Ascending aorta (tissue), 2 donors: ENCODE measurements around the gene GFAP. TPM values are rescaled to one million over a fixed set of nuclear protein-coding genes. Genes with fewer than 3 reads are reported as not detected.

Experiments used
- DNase-seq, 2 donors: peaks; one replicate each; pipeline ENCODE4 v3.0.0-alpha.2; 2019; ENCODE audit warnings: low spot score in 2 of 2
- H3K27ac ChIP-seq, 2 donors: fragments of 200-600 bp; sonication (generic); one replicate each; pipeline ENCODE4 v1.5.1; 2016 to 2017; ENCODE audit warnings: mild to moderate bottlenecking in 1 of 2
- H3K27me3 ChIP-seq: fragments of 200-600 bp; sonication (generic); one replicate; pipeline ENCODE4 v1.5.1; 2017
- H3K36me3 ChIP-seq, 2 donors: fragments of 200-600 bp; sonication (generic); one replicate each; pipeline ENCODE4 v1.5.1; 2016
- H3K4me1 ChIP-seq, 2 donors: fragments of 200-600 bp; sonication (generic); one replicate each; pipeline ENCODE4 v1.5.1; 2016 to 2017; ENCODE audit warnings: mild to moderate bottlenecking in 1 of 2
- H3K4me3 ChIP-seq, 2 donors: fragments of 200-600 bp; sonication (generic); one replicate each; pipeline ENCODE4 v1.5.1; 2016 to 2017; ENCODE audit warnings: mild to moderate bottlenecking in 1 of 2
- H3K9me3 ChIP-seq, 2 donors: fragments of 200-600 bp; sonication (generic); one replicate each; pipeline ENCODE4 v1.5.1; 2016
- CTCF ChIP-seq, 3 experiments: fragments of 200-600 bp in 2 of 3; fragments of 450-650 bp in 1 of 3; sonication (generic) in 2 of 3; IDR thresholded peaks; one replicate each; pipeline ENCODE4 v1.5.1; 2016 to 2019; ENCODE audit warnings: antibody characterized with exemption in 3 of 3, mild to moderate bottlenecking in 1 of 3, moderate library complexity in 1 of 3
- intact Hi-C: fragments of 100-400 bp; cut with DNase I; formaldehyde crosslinking; loops from one replicate; pipeline ENCODE4 v1.15.1; 2023
- total RNA-seq: library from RNA; depleted of rRNA; stranded (reverse); fragments of >200 nt; gene quantifications from one replicate; pipeline ENCODE4 v1.1.0, GENCODE V29; 2016

Gene GFAP
- total RNA-seq, 1 donor from 2014 or later = 1.7 TPM

- no peak for DNase-seq
- no peak for TF ChIP-seq CTCF (IDR thresholded peaks at IDR 0.05)
- Histone ChIP-seq H3K27ac (no peak overlapping the region), H3K4me1 (peaks cover 0 to 3% of the 10 kb centered on the region in 2 donors), H3K4me3 (no peak overlapping the region), H3K27me3 (no peaks in the 10 kb centered on the region), H3K9me3 (no peaks in the 10 kb centered on the region), H3K36me3 (peaks cover 61 to 79% of the 10 kb centered on the region in 2 donors)
- intact Hi-C loops = loop anchor here (5.0 kb wide), 1 partner anchor 36 kb away; the partner anchor contains the start of gene GJC1
Observed at GRCh38 chr17:44867841-44868240, 47.5 kb downstream of the GFAP start.

DNA sequence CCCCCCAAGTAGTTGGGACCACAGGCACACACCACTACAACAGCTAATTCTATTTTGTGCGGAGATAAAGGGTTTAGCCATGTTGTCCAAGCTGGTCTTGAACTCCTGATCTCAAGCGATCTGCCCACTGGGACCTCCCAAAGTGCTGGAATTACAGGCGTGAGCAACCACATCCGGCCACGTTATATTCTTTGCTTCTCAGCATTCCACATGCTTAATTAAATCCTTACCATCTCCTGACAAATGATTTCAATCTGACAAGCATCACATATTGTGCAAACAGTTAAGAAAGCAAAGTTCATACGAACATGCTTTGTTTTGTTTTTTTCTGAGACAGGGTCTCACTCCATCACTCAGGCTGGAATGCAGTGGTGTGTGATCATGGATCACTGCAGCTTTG, 49.4 kb downstream of the GFAP start:
- no peak for TF ChIP-seq CTCF (IDR thresholded peaks at IDR 0.05)
- no peak overlapping the region for H3K27ac ChIP-seq
- peaks cover 66 to 83% of the 10 kb centered on the region in 2 donors for H3K36me3 ChIP-seq
- no peak for DNase-seq
- no peak overlapping the region for H3K4me3 ChIP-seq
- no peaks in the 10 kb centered on the region for H3K9me3 ChIP-seq
- H3K4me1 ChIP-seq = no peaks in the 10 kb centered on the region
- intact Hi-C loops = loop anchor here (1.0 to 5.0 kb wide), 3 partner anchors 34 to 91 kb away; partner anchors contain the start of gene GJC1
- H3K27me3 ChIP-seq = no peaks in the 10 kb centered on the region

DNA sequence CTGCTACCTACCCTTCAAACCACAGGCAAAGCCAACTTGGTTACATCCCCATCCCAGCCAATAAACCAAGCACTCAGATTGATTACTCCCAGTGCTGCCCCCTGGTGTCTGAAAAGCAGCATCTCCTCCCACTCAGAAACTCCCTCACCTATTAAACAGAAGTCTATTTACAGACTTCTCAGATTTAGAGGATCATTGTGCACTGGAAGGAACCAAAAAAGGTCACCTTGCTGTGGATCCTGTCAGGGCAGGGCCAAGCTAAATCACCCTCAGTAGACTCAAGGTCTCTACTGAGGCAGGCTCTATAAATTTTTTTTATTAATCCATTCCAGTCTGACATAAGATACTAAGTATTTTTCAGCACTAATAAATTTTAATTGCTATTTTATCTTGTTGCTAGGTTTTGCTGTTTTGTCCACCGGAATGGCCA, 50.1 kb downstream of the GFAP start:
- peak in 1 of 2 donors; percentile 75 for DNase-seq
- H3K27ac ChIP-seq = no peak overlapping the region
- no peaks in the 10 kb centered on the region for H3K4me1 ChIP-seq
- intact Hi-C loops = loop anchor here (1.0 to 5.0 kb wide), 3 partner anchors 33 to 90 kb away; partner anchors contain the start of gene GJC1
- H3K4me3 ChIP-seq = no peak overlapping the region
- H3K27me3 ChIP-seq = no peaks in the 10 kb centered on the region
- no peaks in the 10 kb centered on the region for H3K9me3 ChIP-seq
- H3K36me3 ChIP-seq = peaks cover 66 to 86% of the 10 kb centered on the region in 2 donors
- peak; percentile 84 to 88 (median 84) for TF ChIP-seq CTCF (IDR thresholded peaks at IDR 0.05)

DNA sequence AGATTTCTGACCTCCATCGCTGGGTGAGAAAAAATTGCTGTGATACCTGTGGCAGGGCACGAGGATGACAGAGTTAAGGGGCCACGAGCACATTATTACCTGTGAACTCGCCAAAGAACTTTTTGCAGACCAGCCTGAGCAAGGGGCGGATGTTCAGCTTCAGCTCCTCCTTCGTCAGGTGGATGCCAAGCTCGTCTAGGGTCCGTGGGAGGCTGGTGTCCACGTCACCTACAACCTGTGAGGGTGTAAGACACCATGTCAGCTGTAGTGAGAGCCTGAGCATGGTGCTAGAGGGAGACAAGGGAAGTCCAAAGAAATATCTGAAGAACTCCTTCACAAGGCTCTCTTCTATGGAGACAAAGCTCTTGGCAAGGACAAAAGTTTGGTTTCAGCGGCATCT, 50.5 kb downstream of the GFAP start:
- no peak for DNase-seq
- intact Hi-C loops = loop anchor here (1.0 to 5.0 kb wide), 3 partner anchors 33 to 90 kb away; partner anchors contain the start of gene GJC1
- Histone ChIP-seq H3K4me3 (no peak overlapping the region), H3K27ac (no peak overlapping the region), H3K9me3 (no peaks in the 10 kb centered on the region), H3K4me1 (no peaks in the 10 kb centered on the region), H3K27me3 (no peaks in the 10 kb centered on the region), H3K36me3 (peaks cover 70 to 90% of the 10 kb centered on the region in 2 donors)
- TF ChIP-seq CTCF (IDR thresholded peaks at IDR 0.05) = no peak

DNA sequence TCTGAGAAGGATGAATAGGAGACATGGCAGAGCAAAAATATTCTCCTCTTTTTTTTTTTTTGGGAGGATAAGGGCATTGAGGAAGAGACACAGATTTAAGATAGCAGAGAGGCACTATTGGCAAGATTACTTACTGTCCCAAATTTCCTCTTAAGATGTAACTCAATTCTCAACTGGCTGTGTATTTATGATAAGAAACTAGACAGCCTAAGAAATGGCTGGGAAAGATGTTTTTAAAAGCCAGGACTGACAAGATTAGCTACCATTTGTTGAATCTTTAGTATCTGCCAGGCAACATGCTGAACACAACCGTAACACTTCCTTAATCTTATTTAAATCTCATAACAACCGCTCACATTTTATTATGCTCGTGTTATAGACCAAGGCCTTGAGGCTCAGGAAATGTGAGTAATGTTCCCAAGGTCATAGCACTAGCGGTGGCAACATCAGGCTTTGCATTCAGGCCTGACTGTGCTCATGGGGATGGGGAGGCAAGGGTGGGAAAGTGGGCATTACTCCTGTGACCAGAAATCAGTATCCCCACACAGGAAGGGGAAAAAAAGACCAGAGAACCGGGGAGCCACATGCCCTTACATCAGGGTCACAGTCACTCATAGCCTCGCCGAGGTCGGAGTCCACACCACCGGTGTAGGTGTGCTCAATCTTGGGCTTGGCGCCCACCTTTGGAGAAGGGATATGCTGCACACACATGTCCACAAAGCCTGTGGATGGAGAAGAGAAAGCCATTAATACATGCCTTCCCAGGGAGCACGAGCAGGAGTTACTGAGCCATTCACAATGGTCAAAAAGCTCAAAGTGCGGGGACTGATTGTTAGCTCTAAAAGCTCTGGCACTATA, 52.0 kb downstream of the GFAP start:
- intact Hi-C loops = no loop called here
- Histone ChIP-seq H3K4me1 (no peaks in the 10 kb centered on the region), H3K9me3 (no peaks in the 10 kb centered on the region), H3K36me3 (peaks cover 80 to 92% of the 10 kb centered on the region in 2 donors), H3K27me3 (no peaks in the 10 kb centered on the region), H3K4me3 (no peak overlapping the region), H3K27ac (no peak overlapping the region)
- TF ChIP-seq CTCF (IDR thresholded peaks at IDR 0.05) = no peak
- no peak for DNase-seq
